K562 (cell line): ENCODE data around the gene HYAL3. TPM values are rescaled to one million over a fixed set of nuclear protein-coding genes. Genes with fewer than 3 reads are reported as not detected.

Experiments used
- ARNT ChIP-seq, 2 experiments: fragments of 450-650 bp; IDR thresholded peaks; 2 replicates each; pipeline ENCODE4 v1.6.1; 2016; ENCODE audit warnings: mild to moderate bottlenecking in 1 of 2
- E2F4 ChIP-seq: sonication (generic); formaldehyde crosslinking; IDR thresholded peaks from 2 replicates; pipeline ENCODE4 v1.8.0; 2022; ENCODE audit warnings: mild to moderate bottlenecking, low read depth, missing genetic modification reagents
- ETV1 ChIP-seq: fragments of 450-650 bp; conservative IDR thresholded peaks from 2 replicates; pipeline ENCODE4 v1.6.1; 2016; ENCODE audit warnings: missing genetic modification characterization, control low read depth, low read depth, missing compliant biosample characterization
- L3MBTL2 ChIP-seq: fragments of 450-650 bp; IDR thresholded peaks from 2 replicates; pipeline ENCODE4 v1.6.1; 2016; ENCODE audit warnings: mild to moderate bottlenecking, moderate library complexity
- RERE ChIP-seq: sonication (generic); formaldehyde crosslinking; IDR thresholded peaks from 2 replicates; pipeline ENCODE4 v1.8.0; 2023; ENCODE audit warnings: missing genetic modification reagents, mild to moderate bottlenecking, borderline replicate concordance
- SAFB ChIP-seq: fragments of 200-400 bp; formaldehyde crosslinking; IDR thresholded peaks from 2 replicates; pipeline ENCODE4 v1.6.1; 2017; ENCODE audit warnings: low read depth, low read length, borderline replicate concordance
- TEAD1 ChIP-seq, 2 experiments: fragments of 450-650 bp in 1 of 2; sonication (generic) in 1 of 2; formaldehyde crosslinking; IDR thresholded peaks; 2 replicates each; pipeline versions ENCODE4 v1.4.0 to v1.8.0; 2020 to 2022; ENCODE audit warnings: mild to moderate bottlenecking in 2 of 2, missing genetic modification reagents in 1 of 2
- ZNF436 ChIP-seq: fragments of 250-450, 450-650 bp; sonication (Bioruptor Pico); formaldehyde crosslinking; IDR thresholded peaks from 2 replicates; pipeline ENCODE4 v1.7.0; 2020; ENCODE audit warnings: mild to moderate bottlenecking
- ZNF589 ChIP-seq: fragments of 200-800 bp; sonication (Bioruptor generic); IDR thresholded peaks from 2 replicates; pipeline ENCODE4 v1.6.1; 2016; ENCODE audit warnings: low read depth, missing genetic modification characterization, missing compliant biosample characterization
- polyA plus RNA-seq, 8 experiments: library from polyadenylated mRNA; depleted of rRNA in 4 of 8; stranded (reverse) in 5 of 8; unstranded in 3 of 8; fragments of >200 nt; fragmentation: Nextera tagmentation in 2 of 8; fragmentation: Illumina TruSeq in 1 of 8; extraction: Ambion mirVana in 2 of 8; extraction: Trizol in 1 of 8; gene quantifications; 2 replicates each; pipeline versions ENCODE4 v1.2.1 to v1.2.3, GENCODE V29; 2011 to 2014; ENCODE audit warnings: inconsistent platforms in 1 of 8, missing spikeins in 1 of 8
- total RNA-seq, 7 experiments: library from RNA; depleted of rRNA in 6 of 7; stranded (reverse); fragments of >200 nt in 6 of 7; fragmentation: Illumina TruSeq in 2 of 7; extraction: Trizol in 2 of 7; gene quantifications; 2 replicates each; pipeline versions ENCODE4 v1.2.1 to v1.2.3, GENCODE V29; 2011 to 2021; ENCODE audit warnings: low replicate concordance in 1 of 7
- TF ChIP-seq, protein P1 (sequence below), 2 experiments: fragments of 450-650 bp; formaldehyde crosslinking in 1 of 2; IDR thresholded peaks; 2 replicates each; pipeline versions ENCODE4 v1.4.0 to v1.6.1; 2014 to 2020; ENCODE audit warnings: mild to moderate bottlenecking in 2 of 2, borderline replicate concordance in 1 of 2, low read depth in 1 of 2

HYAL3 gene
- total and polyA plus RNA-seq, 9 of the 15 experiments (the other 6 are each of a cell fraction or from before 2014, with no cell fraction given), result 0.38 to 9.1 (median 6.8) TPM

GRCh38 chr3:50347187-50347813 lies 48.1 kb upstream of the HYAL3 start (continued):
- TF ChIP-seq RERE (no peak), E2F4 (CRISPR knock-in tag) (no peak), SAFB (no peak), ETV1 (tag) (no peak), ZNF436 (CRISPR knock-in tag) (no peak), ZNF589 (CRISPR knock-in tag) (no peak), ARNT (IDR thresholded peaks at IDR 0.05) (no peak), TEAD1 (CRISPR knock-in tag; IDR thresholded peaks at IDR 0.05) (no peak), L3MBTL2 (no peak)
- TF ChIP-seq, protein P1, sequence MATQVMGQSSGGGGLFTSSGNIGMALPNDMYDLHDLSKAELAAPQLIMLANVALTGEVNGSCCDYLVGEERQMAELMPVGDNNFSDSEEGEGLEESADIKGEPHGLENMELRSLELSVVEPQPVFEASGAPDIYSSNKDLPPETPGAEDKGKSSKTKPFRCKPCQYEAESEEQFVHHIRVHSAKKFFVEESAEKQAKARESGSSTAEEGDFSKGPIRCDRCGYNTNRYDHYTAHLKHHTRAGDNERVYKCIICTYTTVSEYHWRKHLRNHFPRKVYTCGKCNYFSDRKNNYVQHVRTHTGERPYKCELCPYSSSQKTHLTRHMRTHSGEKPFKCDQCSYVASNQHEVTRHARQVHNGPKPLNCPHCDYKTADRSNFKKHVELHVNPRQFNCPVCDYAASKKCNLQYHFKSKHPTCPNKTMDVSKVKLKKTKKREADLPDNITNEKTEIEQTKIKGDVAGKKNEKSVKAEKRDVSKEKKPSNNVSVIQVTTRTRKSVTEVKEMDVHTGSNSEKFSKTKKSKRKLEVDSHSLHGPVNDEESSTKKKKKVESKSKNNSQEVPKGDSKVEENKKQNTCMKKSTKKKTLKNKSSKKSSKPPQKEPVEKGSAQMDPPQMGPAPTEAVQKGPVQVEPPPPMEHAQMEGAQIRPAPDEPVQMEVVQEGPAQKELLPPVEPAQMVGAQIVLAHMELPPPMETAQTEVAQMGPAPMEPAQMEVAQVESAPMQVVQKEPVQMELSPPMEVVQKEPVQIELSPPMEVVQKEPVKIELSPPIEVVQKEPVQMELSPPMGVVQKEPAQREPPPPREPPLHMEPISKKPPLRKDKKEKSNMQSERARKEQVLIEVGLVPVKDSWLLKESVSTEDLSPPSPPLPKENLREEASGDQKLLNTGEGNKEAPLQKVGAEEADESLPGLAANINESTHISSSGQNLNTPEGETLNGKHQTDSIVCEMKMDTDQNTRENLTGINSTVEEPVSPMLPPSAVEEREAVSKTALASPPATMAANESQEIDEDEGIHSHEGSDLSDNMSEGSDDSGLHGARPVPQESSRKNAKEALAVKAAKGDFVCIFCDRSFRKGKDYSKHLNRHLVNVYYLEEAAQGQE (IDR thresholded peaks at IDR 0.05; ENCODE audit: borderline replicate concordance), result peak; percentile 41; the same call in 1 of the 2 replicates
- TF ChIP-seq, protein P1 (CRISPR knock-in tag; IDR thresholded peaks at IDR 0.05; ENCODE audit: low read depth), result no peak
